Liver (tissue), 9 donors: ENCODE results near the gene CACNB1. TPM values are rescaled to one million over a fixed set of nuclear protein-coding genes. Genes with fewer than 3 reads are reported as not detected.

Source experiments
- DNase-seq: peaks from one replicate; pipeline ENCODE4 v3.0.0-alpha.2; 2017; ENCODE audit warnings: low spot score
- H3K27ac ChIP-seq, 2 donors: one replicate each; pipeline ENCODE4 v1.7.0; 2013; ENCODE audit warnings: inconsistent platforms in 2 of 2, low read length in 2 of 2, control low read depth in 1 of 2, low read depth in 1 of 2, mild to moderate bottlenecking in 1 of 2
- H3K27me3 ChIP-seq, 4 donors: one replicate each; pipeline versions ENCODE4 v1.6.1 to v1.7.0; 2013; ENCODE audit warnings: low read length in 3 of 4, inconsistent platforms in 1 of 4, mild to moderate bottlenecking in 1 of 4, moderate library complexity in 1 of 4; ENCODE audit not compliant: control insufficient read depth in 4 of 4, insufficient read depth in 4 of 4
- H3K36me3 ChIP-seq, 4 donors: one replicate each; pipeline versions ENCODE4 v1.6.1 to v1.7.0; 2013; ENCODE audit warnings: low read length in 3 of 4, mild to moderate bottlenecking in 3 of 4, low read depth in 1 of 4, moderate library complexity in 1 of 4; ENCODE audit not compliant: control insufficient read depth in 4 of 4, insufficient read depth in 3 of 4
- H3K4me1 ChIP-seq, 4 donors: one replicate each; pipeline versions ENCODE4 v1.6.1 to v1.7.0; 2013; ENCODE audit warnings: low read length in 3 of 4, mild to moderate bottlenecking in 3 of 4, moderate library complexity in 1 of 4; ENCODE audit not compliant: control insufficient read depth in 4 of 4, insufficient read depth in 4 of 4
- H3K4me3 ChIP-seq, 3 donors: one replicate each; pipeline versions ENCODE4 v1.6.1 to v1.7.0; 2013; ENCODE audit warnings: low read length in 3 of 3, control low read depth in 1 of 3, low read depth in 1 of 3, mild to moderate bottlenecking in 1 of 3
- H3K9ac ChIP-seq, 2 donors: one replicate each; pipeline ENCODE4 v1.7.0; 2013; ENCODE audit warnings: low read length in 2 of 2, mild to moderate bottlenecking in 2 of 2, moderate library complexity in 2 of 2, control low read depth in 1 of 2, low read depth in 1 of 2
- H3K9me3 ChIP-seq, 4 donors: one replicate each; pipeline versions ENCODE4 v1.6.1 to v1.7.0; 2013; ENCODE audit warnings: low read length in 3 of 4; ENCODE audit not compliant: control insufficient read depth in 4 of 4
- EGR1 ChIP-seq, 2 donors: IDR thresholded peaks; 2 replicates each; pipeline ENCODE4 v1.6.1; 2016 to 2018; ENCODE audit warnings: antibody characterized with exemption in 2 of 2, low read depth in 2 of 2
- FOXA1 ChIP-seq: IDR thresholded peaks from 2 replicates; pipeline ENCODE4 v1.6.1; 2016; ENCODE audit warnings: antibody characterized with exemption
- HNF4A ChIP-seq, 2 donors: conservative IDR thresholded peaks; 2 replicates each; pipeline ENCODE4 v1.6.1; 2016; ENCODE audit warnings: antibody characterized with exemption in 2 of 2, mild to moderate bottlenecking in 2 of 2
- NR2F2 ChIP-seq: IDR thresholded peaks from 2 replicates; pipeline ENCODE4 v1.6.1; 2016; ENCODE audit warnings: antibody characterized with exemption
- RAD21 ChIP-seq, 2 donors: IDR thresholded peaks; 2 replicates each; pipeline ENCODE4 v1.6.1; 2016; ENCODE audit warnings: antibody characterized with exemption in 2 of 2, mild to moderate bottlenecking in 2 of 2
- RXRA ChIP-seq, 2 donors: IDR thresholded peaks; 2 replicates each; pipeline ENCODE4 v1.6.1; 2017 to 2018; ENCODE audit warnings: antibody characterized with exemption in 2 of 2, mild to moderate bottlenecking in 1 of 2
- SP1 ChIP-seq: IDR thresholded peaks from 2 replicates; pipeline ENCODE4 v1.6.1; 2018; ENCODE audit warnings: antibody characterized with exemption, mild to moderate bottlenecking
- YY1 ChIP-seq: IDR thresholded peaks from 2 replicates; pipeline ENCODE4 v1.6.1; 2016; ENCODE audit warnings: antibody characterized with exemption, mild to moderate bottlenecking
- WGBS: extraction: QIAGEN DNeasy Blood & Tissue Kit; methylation state at CpG from one replicate; pipeline ENCODE4 v1.1.7; 2013; 5-methylcytosine and 5-hydroxymethylcytosine counted together
- polyA plus RNA-seq, 2 donors: library from polyadenylated mRNA; stranded (reverse) in 1 of 2; unstranded in 1 of 2; fragments of 200-250 nt in 1 of 2; fragments of >200 nt in 1 of 2; fragmentation: Nextera tagmentation in 1 of 2; extraction: Ambion mirVana in 1 of 2; gene quantifications; one replicate each; pipeline versions ENCODE4 v1.2.1 to v1.2.3, GENCODE V29; 2013 to 2015
- total RNA-seq, 2 donors: library from RNA; depleted of rRNA; stranded (reverse); fragments of >200 nt; gene quantifications; one replicate each; pipeline ENCODE4 v1.2.3, GENCODE V29; 2014
- TF ChIP-seq, protein P1 (sequence below): IDR thresholded peaks from 2 replicates; pipeline ENCODE4 v1.6.1; 2016; ENCODE audit warnings: antibody characterized with exemption
- TF ChIP-seq, protein P2 (sequence below): fragments of 150-350 bp; IDR thresholded peaks from 2 replicates; pipeline ENCODE4 v1.5.1; 2017; ENCODE audit warnings: improper control_type of control experiment, low read depth, low read length; ENCODE audit not compliant: missing input control
- donor health status: healthy.
- donor health status: healthy.
- donor health status: healthy.
- donor health status: healthy.
- donor health status: healthy.

The CACNB1 gene
- total and polyA plus RNA-seq, 4 donors, result 0.05 to 1.3 (median 0.26) TPM

DNA sequence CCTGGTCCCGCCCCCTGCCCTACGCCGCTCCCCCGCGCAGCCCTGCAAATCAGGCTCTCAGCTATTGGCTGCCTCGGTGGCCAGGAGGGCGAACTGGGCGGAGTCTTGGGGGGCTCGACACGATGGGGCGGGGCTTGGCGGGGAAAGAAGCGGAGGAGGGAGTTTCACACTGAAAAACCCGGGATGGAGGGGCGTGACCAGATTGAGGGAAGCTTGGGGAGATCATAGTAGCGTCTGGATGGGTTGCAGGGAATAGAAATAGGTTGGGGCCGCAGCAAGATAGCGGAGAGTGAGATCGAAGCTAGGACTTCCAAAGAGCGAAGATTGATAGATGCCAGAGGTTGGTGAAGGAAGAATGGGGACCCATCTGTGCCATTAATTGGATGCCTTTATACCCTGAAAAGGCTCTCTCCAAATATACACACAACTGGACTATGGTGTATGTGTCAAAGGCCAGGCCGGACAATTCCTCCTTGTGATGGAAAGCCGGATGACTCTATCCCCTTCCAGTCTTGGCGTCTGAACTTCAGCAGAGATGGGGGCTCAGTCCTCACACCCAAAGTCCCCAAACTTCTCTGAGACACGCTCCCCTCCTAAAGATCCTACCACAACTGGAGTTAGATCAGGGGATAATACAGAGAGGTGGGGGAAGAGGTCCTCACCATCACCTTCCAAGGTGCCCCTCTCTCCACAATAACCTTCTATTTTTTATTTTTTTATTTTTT lies 28.7 kb upstream of the CACNB1 start:
- Histone ChIP-seq H3K9ac (no peak overlapping the region), H3K27me3 (peaks cover 0 to 8% (median 6%) of the 10 kb centered on the region in 4 donors), H3K27ac (no peak overlapping the region), H3K9me3 (no peaks in the 10 kb centered on the region), H3K4me1 (peaks cover 0 to 15% (median 6%) of the 10 kb centered on the region in 4 donors), H3K36me3 (no peaks in the 10 kb centered on the region), H3K4me3 (peak overlapping the region in 1 of 3 donors; percentile 39)
- TF ChIP-seq RXRA (IDR thresholded peaks at IDR 0.05) (no peak), HNF4A (conservative IDR thresholded peaks at IDR 0.05) (no peak), NR2F2 (no peak), EGR1 (IDR thresholded peaks at IDR 0.05; ENCODE audit: low read depth in 2 of 2) (no peak), FOXA1 (no peak), YY1 (no peak)
- TF ChIP-seq, protein P1, sequence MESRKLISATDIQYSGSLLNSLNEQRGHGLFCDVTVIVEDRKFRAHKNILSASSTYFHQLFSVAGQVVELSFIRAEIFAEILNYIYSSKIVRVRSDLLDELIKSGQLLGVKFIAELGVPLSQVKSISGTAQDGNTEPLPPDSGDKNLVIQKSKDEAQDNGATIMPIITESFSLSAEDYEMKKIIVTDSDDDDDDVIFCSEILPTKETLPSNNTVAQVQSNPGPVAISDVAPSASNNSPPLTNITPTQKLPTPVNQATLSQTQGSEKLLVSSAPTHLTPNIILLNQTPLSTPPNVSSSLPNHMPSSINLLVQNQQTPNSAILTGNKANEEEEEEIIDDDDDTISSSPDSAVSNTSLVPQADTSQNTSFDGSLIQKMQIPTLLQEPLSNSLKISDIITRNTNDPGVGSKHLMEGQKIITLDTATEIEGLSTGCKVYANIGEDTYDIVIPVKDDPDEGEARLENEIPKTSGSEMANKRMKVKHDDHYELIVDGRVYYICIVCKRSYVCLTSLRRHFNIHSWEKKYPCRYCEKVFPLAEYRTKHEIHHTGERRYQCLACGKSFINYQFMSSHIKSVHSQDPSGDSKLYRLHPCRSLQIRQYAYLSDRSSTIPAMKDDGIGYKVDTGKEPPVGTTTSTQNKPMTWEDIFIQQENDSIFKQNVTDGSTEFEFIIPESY, result no peak
- TF ChIP-seq, protein P2, sequence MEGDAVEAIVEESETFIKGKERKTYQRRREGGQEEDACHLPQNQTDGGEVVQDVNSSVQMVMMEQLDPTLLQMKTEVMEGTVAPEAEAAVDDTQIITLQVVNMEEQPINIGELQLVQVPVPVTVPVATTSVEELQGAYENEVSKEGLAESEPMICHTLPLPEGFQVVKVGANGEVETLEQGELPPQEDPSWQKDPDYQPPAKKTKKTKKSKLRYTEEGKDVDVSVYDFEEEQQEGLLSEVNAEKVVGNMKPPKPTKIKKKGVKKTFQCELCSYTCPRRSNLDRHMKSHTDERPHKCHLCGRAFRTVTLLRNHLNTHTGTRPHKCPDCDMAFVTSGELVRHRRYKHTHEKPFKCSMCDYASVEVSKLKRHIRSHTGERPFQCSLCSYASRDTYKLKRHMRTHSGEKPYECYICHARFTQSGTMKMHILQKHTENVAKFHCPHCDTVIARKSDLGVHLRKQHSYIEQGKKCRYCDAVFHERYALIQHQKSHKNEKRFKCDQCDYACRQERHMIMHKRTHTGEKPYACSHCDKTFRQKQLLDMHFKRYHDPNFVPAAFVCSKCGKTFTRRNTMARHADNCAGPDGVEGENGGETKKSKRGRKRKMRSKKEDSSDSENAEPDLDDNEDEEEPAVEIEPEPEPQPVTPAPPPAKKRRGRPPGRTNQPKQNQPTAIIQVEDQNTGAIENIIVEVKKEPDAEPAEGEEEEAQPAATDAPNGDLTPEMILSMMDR, result no peak
- DNase-seq, result no peak
- WGBS, result 16% methylated on average over 24 of the region's 24 CpGs

DNA sequence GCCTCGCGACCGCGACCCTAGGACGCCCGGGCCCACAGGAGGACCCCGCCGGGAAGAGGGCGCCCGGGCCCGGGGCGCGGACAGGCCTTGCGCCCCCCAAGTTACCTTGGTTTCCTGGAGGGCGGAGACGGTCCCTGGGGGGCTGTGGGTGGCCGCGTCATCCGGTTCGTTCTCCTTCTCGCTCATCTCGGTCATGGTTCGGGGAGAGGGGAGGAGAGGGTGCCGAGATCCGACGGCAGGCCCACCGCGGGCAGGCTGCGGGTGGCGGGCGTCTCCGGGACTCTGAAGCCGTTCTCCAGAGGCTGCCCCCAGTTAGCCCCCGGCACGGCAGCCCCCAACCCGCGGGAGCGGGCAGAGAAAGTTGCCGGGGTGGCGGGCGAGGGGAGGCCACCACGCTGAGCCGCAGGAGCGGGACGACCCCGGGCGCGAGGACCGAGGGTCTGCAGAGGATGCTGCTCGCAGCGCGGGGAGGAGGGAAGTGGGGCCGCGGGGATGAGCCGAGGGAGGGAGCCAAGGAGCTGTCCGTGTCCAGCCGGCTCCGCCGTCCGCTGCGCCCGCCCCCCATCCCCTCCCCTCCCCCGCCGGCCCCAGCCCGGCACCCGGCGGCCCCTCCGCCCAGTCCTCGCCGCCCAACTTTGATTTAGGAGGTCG lies 28.0 kb upstream of the CACNB1 start, which contains the start of gene STAC2:
Gene STAC2 (minus strand): TSS at position 638 of the 651 bp plus-strand sequence. CDS start 443 bp downstream, at position 195.
- H3K36me3 ChIP-seq, result no peaks in the 10 kb centered on the region
- DNase-seq, result no peak
- H3K27ac ChIP-seq, result no peak within 1 kb of the TSS
- TF ChIP-seq RAD21 (IDR thresholded peaks at IDR 0.05) (no peak), SP1 (no peak), FOXA1 (no peak)
- TF ChIP-seq, protein P2, result no peak
- H3K9me3 ChIP-seq, result no peaks in the 10 kb centered on the region
- H3K9ac ChIP-seq, result no peak within 1 kb of the TSS
- peak within 1 kb of the TSS in 1 of 3 donors; percentile 39 for H3K4me3 ChIP-seq
- H3K27me3 ChIP-seq, result peaks cover 0 to 8% (median 6%) of the 10 kb centered on the region in 4 donors
- peaks cover 0 to 15% (median 6%) of the 10 kb centered on the region in 4 donors for H3K4me1 ChIP-seq
- 3% methylated on average over 71 of the region's 71 CpGs for WGBS
